WTC11 (cell line): ENCODE data around the gene KLK11.

ENCODE experiments used
- CTCF ChIP-seq: fragments of 200-600 bp; IDR thresholded peaks from 2 replicates; pipeline ENCODE4 v1.8.0; 2022; ENCODE audit warnings: antibody characterized with exemption
- TCF7 ChIP-seq: sonication (generic); formaldehyde crosslinking; IDR thresholded peaks from 2 replicates; pipeline ENCODE4 v1.8.0; 2022; ENCODE audit warnings: mild to moderate bottlenecking, low read depth, missing genetic modification reagents, moderate library complexity
- ZNF121 ChIP-seq: sonication (generic); formaldehyde crosslinking; IDR thresholded peaks from 2 replicates; pipeline ENCODE4 v1.8.0; 2023; ENCODE audit warnings: missing genetic modification reagents
- ZSCAN18 ChIP-seq: fragments of 250-450 bp; sonication (Bioruptor Pico); IDR thresholded peaks from 2 replicates; pipeline ENCODE4 v2.1.2; 2022; ENCODE audit warnings: mild to moderate bottlenecking, moderate library complexity

- no peak for TF ChIP-seq TCF7
- no peak for TF ChIP-seq CTCF
- no peak for TF ChIP-seq ZSCAN18 (CRISPR knock-in tag)
- no peak for TF ChIP-seq ZNF121 (CRISPR knock-in tag)
These were observed 24.9 kb downstream of the KLK11 start, which contains the start of gene KLK8 for GRCh38 chr19:51001515-51001914.
